ENCODE data around the gene ATP5PF. TPM values are rescaled to one million over a fixed set of nuclear protein-coding genes. Genes with fewer than 3 reads are reported as not detected.
"Not testable (repeated sequence)": the region's sequence is repeated elsewhere in the genome, so short reads cannot be mapped to it uniquely, and the experiment has no call there.

ATP5PF gene
- total RNA-seq, 1 donor from 2014 or later = 70.3 TPM

GRCh38 chr21:25722631-25723030 is 12.1 kb downstream of the ATP5PF start:
- DNase-seq (ENCODE audit: low spot score) = no peak

DNA sequence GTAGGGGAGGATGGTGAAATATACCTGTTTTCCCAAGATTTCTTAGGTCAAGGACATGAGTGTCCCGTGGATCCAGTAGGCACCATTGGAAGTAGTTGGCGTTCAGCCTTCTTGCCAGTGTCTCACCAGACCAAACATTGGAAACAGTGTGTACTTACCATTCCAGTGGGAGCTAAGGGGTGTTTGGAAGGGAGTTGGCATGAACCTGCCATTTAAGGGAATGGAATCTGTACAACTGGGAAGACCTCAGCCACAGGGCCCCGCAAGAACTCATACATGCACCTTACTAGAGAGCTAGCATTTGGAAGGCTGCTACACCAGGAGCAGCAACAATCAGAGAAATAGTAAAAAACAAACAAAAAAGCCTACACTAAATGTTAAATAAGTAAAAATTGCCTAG is 12.7 kb downstream of the ATP5PF start:
- no peak for DNase-seq (ENCODE audit: low spot score)

DNA sequence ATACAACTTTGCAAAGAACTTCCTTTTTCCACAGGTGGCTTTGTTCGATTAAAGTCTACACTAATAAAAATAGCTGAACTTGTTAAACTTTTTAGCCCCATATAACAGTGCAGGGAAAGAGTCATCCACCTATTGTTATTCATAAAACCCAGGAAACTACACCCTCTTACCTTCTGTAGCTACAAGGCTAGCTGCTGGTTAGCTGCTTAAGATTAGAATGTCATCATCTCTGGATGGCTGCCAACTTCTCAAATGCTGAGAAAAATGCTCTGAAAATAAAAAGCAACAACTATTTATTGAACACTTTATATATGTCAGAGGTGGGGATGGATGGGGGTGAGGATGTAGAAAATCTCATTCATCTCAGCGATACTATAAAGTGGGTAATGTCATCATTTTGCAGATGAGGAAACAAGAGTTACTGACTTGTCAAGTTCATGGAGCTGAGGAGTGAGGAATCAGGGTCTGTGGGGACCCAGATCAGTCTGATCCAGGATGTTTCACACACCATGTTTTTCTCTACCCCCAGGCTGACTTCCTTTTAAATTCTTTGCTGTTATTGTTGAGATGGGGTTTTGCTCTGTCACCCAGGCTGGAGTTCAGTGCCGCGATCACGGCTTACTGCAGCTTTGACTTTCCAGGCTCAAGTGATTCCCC is 17.1 kb downstream of the ATP5PF start:
- DNase-seq (ENCODE audit: low spot score) = peak; percentile 29

DNA sequence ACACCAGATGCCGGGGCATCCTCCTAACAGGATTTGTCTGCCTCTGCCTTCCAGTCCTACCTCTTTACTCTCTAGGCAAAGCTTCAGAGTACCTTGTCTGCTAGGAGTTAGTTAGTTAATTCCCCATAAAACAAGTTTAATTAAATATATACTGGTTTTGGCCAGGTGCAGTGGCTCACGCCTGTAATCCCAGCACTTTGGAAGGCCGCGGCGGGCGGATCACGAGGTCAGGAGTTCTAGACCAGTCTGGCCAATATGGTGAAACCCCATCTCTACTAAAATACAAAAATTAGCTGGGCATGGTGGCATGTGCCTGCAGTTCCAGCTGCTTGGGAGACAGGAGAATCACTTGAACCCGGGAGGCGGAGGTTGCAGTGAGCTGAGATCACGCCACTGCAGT is 20.6 kb downstream of the ATP5PF start:
- not testable (repeated sequence) for DNase-seq (ENCODE audit: low spot score)

GRCh38 chr21:25710550-25710949 is 24.2 kb downstream of the ATP5PF start:
- no peak for DNase-seq (ENCODE audit: low spot score)

- DNase-seq (ENCODE audit: low spot score) = no peak
Measured at GRCh38 chr21:25709684-25710265, 24.9 kb downstream of the ATP5PF start.

- DNase-seq (ENCODE audit: low spot score) = peak; percentile 50
Measured at GRCh38 chr21:25708467-25709065, 26.1 kb downstream of the ATP5PF start.

DNA sequence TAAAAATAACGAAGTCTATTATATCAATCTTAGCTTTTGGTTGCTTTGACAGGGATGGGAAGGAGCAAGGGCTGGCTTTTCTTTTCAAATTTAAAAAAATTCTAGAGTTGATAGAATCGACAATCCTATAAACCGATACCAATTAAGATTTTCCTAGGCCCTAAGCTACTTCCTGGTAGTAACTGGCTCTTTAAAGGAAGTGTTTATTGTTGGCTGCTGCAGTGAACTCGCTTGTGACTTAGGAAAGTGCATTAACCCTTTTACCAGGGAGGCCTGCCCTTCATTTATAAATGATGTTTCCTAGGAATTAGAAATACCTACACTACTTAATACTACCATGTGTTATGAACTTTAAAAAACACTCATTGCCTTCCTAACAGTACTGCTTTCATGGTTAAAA is 33.2 kb downstream of the ATP5PF start:
- DNase-seq (ENCODE audit: low spot score) = no peak

DNA sequence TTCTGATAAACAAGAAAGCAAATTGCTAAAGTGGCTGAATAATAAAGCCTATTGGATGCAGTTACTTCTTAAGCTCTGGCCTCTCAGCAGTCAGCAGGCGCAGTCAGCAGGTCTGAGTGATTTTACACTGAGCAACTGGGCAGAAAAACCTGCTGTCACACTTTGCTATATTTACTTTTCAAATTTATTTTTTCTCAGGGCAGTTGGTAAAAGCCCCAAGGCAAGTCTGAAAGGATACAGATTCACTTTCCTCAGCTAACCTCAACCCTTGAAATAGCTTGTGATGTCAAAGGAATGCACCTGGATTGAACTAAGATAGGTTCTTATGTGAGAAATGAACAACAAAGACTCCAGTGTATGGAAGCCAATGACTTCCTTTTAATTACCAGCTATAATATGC is 34.0 kb downstream of the ATP5PF start:
- peak; percentile 13 for DNase-seq (ENCODE audit: low spot score)

- not testable (repeated sequence) for DNase-seq (ENCODE audit: low spot score)
Measured at GRCh38 chr21:25695461-25695860, 39.2 kb downstream of the ATP5PF start.

DNA sequence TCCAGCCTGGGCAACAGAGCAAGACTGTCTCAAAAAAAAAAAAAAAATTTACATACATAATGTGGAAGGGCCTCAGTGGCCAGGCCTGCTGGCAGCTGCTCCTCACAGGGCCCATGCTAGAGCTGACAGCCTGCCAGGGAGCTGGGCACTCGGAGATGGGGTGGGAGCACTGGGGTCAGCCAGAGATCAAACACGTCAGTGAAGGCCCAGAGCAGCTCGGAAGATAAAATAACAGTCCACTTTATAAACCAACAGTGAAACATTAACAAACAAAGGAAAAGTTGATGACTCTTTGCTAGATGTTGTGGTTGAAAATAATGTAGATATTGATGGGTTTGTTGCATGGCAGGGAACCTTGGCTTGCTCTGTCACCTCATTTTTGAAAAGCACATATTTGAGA is 42.7 kb downstream of the ATP5PF start:
- no peak for DNase-seq (ENCODE audit: low spot score)

- no peak for DNase-seq (ENCODE audit: low spot score)
Measured at GRCh38 chr21:25689226-25689625, 45.5 kb downstream of the ATP5PF start.

DNA sequence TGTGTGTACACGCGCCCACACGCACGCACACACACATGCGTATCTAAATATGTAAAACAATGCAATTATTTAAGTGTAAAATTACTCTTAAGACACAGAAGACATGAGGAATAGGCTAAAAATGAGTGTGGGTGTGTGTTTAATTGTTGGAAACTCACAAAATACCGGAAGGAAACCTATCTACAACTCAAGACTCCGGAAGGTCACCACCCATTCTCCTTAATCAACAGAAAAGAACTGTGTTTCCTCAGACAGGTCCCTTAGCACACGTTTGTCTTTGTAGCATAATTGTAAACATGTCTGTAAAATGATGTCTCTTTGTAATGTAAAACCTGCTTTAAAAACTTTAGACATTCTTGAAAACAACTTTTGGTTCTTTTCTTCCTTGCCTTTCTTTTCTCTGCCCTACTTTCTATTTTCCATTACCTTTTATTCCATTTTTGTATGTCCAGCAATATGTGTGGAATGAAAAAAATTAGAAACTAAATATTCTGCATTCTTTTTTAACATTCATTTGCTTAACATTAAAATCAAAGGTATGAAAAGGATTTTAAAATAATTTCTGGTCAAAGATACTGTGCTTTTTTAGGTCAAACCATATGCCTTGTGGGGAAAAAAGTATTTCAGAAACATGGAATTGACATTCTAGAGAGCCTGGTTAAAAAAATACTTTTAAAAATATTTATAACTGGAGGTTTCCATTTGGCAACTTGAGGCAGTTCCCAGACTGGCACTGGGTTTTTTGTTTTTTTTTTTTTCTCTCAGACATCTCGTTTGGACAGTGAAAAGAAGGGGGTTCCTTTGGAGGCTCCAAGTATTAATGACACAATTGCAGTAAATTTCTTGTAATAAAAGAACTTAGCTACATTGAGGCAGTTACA is 46.2 kb downstream of the ATP5PF start:
- DNase-seq (ENCODE audit: low spot score) = peak; percentile 23

DNA sequence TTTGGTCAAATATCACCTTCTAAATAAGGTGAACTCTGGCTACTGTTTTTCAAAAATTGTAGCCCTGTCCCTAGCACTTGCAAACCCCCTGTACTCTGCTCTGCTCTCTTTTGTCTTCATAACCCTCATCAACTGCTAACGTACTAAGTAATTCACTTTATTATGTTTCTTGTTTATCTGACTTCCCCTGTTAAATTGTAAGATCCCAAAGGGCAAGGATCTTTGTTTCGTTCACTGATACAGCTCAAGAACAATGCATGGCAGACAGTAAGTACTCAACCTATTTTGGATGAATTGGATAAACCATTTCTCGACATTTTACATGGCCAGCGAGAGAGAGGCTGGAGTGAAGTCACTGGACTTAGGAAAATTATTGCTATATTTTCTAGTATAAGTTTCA is 46.9 kb downstream of the ATP5PF start:
- no peak for DNase-seq (ENCODE audit: low spot score)

- DNase-seq (ENCODE audit: low spot score) = no peak
Measured at GRCh38 chr21:25682382-25682781, 52.3 kb downstream of the ATP5PF start.

DNA sequence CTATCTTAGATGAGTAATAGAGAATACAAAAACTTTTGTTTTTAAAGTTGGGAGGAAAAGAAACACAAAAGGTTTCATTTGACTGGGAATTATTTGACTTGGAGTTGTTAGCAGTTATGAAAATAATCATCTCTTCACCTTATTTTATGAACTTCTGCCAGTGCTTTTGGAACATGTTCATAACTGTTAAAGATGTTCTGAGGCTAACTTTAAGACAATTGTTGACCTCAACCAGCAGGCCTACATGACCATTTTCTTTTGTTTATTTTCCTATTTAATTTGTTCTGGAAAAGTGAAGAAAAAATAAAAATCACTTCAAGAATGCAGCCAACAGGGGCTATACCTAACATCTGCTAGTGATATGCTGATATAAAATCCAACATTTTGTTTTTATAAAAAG is 58.3 kb downstream of the ATP5PF start:
- no peak for DNase-seq (ENCODE audit: low spot score)

Other genes starting within 250 kb of the ATP5PF start
- 36.8 TPM for gene MRPL39, start 127.4 kb downstream of the ATP5PF start, total RNA-seq (ENCODE audit: insufficient read depth, low replicate concordance)
- gene JAM2, start 95.6 kb downstream of the ATP5PF start, total RNA-seq (ENCODE audit: insufficient read depth, low replicate concordance) = 35.9 TPM
- gene GABPA, start 68 bp upstream of the ATP5PF start, total RNA-seq (ENCODE audit: insufficient read depth, low replicate concordance) = 36.8 TPM

Data from umbilical cord (tissue), 2 donors.